ENCODE results near the gene IZUMO1. TPM values are rescaled to one million over a fixed set of nuclear protein-coding genes. Genes with fewer than 3 reads are reported as not detected.
"Not testable (repeated sequence)": the region's sequence is repeated elsewhere in the genome, so short reads cannot be mapped to it uniquely, and the experiment has no call there.

Gene IZUMO1
- total RNA-seq, 1 donor from 2014 or later, result not detected

GRCh38 chr19:48795055-48795684, 48.5 kb upstream of the IZUMO1 start:
- H3K4me2 ChIP-seq (ENCODE audit: low read length), result peak overlapping the region; percentile 85
- no peaks in the 10 kb centered on the region for H3K27me3 Mint-ChIP-seq (ENCODE audit: low read depth, unreplicated experiment)
- H4K20me1 ChIP-seq (ENCODE audit: insufficient read depth, low read length), result no peaks in the 10 kb centered on the region
- peak overlapping the region; percentile 60 for H3K4me3 ChIP-seq (ENCODE audit: insufficient read depth, low read depth, low read length)
- H3K36me3 Mint-ChIP-seq (ENCODE audit: low read depth, unreplicated experiment), result peaks cover 1% of the 10 kb centered on the region
- peak overlapping the region; percentile 83 for H3K9ac ChIP-seq (ENCODE audit: low read length)
- no peaks in the 10 kb centered on the region for H3K36me3 ChIP-seq (ENCODE audit: insufficient read depth, low read length)
- H3K4me1 Mint-ChIP-seq (ENCODE audit: low read depth, unreplicated experiment), result no peaks in the 10 kb centered on the region
- peak overlapping the region; percentile 85 for H3K4me3 Mint-ChIP-seq (ENCODE audit: unreplicated experiment)
- H2AFZ ChIP-seq (ENCODE audit: low read depth, low read length), result peak overlapping the region; percentile 93
- DNase-seq (ENCODE audit: low read depth) (peak; percentile 90), FAIRE-seq (peak; percentile 94)
- H3K27ac Mint-ChIP-seq (ENCODE audit: unreplicated experiment), result peak overlapping the region; percentile 96
- no peaks in the 10 kb centered on the region for H3K9me3 Mint-ChIP-seq (ENCODE audit: unreplicated experiment)
- no peaks in the 10 kb centered on the region for H3K9me3 ChIP-seq (ENCODE audit: insufficient read depth, low read depth, low read length)
- no peaks in the 10 kb centered on the region for H3K79me2 ChIP-seq (ENCODE audit: insufficient read depth, low read length)
- TF ChIP-seq, protein P1, sequence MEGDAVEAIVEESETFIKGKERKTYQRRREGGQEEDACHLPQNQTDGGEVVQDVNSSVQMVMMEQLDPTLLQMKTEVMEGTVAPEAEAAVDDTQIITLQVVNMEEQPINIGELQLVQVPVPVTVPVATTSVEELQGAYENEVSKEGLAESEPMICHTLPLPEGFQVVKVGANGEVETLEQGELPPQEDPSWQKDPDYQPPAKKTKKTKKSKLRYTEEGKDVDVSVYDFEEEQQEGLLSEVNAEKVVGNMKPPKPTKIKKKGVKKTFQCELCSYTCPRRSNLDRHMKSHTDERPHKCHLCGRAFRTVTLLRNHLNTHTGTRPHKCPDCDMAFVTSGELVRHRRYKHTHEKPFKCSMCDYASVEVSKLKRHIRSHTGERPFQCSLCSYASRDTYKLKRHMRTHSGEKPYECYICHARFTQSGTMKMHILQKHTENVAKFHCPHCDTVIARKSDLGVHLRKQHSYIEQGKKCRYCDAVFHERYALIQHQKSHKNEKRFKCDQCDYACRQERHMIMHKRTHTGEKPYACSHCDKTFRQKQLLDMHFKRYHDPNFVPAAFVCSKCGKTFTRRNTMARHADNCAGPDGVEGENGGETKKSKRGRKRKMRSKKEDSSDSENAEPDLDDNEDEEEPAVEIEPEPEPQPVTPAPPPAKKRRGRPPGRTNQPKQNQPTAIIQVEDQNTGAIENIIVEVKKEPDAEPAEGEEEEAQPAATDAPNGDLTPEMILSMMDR (IDR thresholded peaks at IDR 0.05; ENCODE audit: insufficient read depth, low read depth, low read length), result peak; percentile 82
- no peak for TF ChIP-seq EZH2 (IDR thresholded peaks at IDR 0.05; ENCODE audit: insufficient read depth, low read length)
- H3K27me3 ChIP-seq (ENCODE audit: insufficient read depth, low read length), result no peaks in the 10 kb centered on the region
- peaks cover 12% of the 10 kb centered on the region for H3K4me1 ChIP-seq (ENCODE audit: insufficient read depth, low read length)
- peak overlapping the region; percentile 65 for H3K27ac ChIP-seq (ENCODE audit: low read depth, low read length)

DNA sequence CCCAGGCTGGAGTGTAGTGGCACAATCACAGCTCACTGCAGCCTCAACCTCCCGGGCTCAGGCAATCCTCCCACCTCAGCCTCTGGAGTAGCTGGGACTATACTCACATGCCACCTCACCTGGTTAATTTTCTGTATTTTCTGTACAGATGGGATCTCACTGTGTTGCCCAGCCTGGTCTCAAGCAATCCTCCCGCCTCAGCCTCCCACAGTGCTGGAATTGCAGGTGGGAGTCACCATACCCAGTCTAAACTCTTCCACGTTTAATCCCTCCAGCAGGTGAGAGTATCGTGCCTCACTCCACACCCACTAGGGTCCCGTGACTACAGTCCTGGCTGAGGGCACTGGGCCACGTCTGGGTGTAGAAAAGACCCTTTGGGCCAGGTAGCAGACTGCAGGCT, 47.6 kb upstream of the IZUMO1 start:
- H3K27me3 Mint-ChIP-seq (ENCODE audit: low read depth, unreplicated experiment), result no peaks in the 10 kb centered on the region
- H3K36me3 Mint-ChIP-seq (ENCODE audit: low read depth, unreplicated experiment), result peaks cover 1% of the 10 kb centered on the region
- Histone ChIP-seq H4K20me1 (ENCODE audit: insufficient read depth, low read length) (no peaks in the 10 kb centered on the region), H3K36me3 (ENCODE audit: insufficient read depth, low read length) (no peaks in the 10 kb centered on the region), H2AFZ (ENCODE audit: low read depth, low read length) (no peak overlapping the region), H3K4me3 (ENCODE audit: insufficient read depth, low read depth, low read length) (no peak overlapping the region), H3K27ac (ENCODE audit: low read depth, low read length) (no peak overlapping the region), H3K79me2 (ENCODE audit: insufficient read depth, low read length) (no peaks in the 10 kb centered on the region), H3K27me3 (ENCODE audit: insufficient read depth, low read length) (no peaks in the 10 kb centered on the region), H3K4me1 (ENCODE audit: insufficient read depth, low read length) (peaks cover 11% of the 10 kb centered on the region), H3K9ac (ENCODE audit: low read length) (peak overlapping the region; percentile 83), H3K9me3 (ENCODE audit: insufficient read depth, low read depth, low read length) (no peaks in the 10 kb centered on the region), H3K4me2 (ENCODE audit: low read length) (peak overlapping the region; percentile 85)
- H3K4me3 Mint-ChIP-seq (ENCODE audit: unreplicated experiment), result peak overlapping the region; percentile 85
- TF ChIP-seq EZH2 (IDR thresholded peaks at IDR 0.05; ENCODE audit: insufficient read depth, low read length), result no peak
- TF ChIP-seq, protein P1 (IDR thresholded peaks at IDR 0.05; ENCODE audit: insufficient read depth, low read depth, low read length), result no peak
- no peaks in the 10 kb centered on the region for H3K4me1 Mint-ChIP-seq (ENCODE audit: low read depth, unreplicated experiment)
- no peaks in the 10 kb centered on the region for H3K9me3 Mint-ChIP-seq (ENCODE audit: unreplicated experiment)
- FAIRE-seq, result no peak
- DNase-seq (ENCODE audit: low read depth), result no peak
- H3K27ac Mint-ChIP-seq (ENCODE audit: unreplicated experiment), result peak overlapping the region; percentile 96

GRCh38 chr19:48793271-48793670, 46.6 kb upstream of the IZUMO1 start:
- Histone ChIP-seq H3K4me1 (ENCODE audit: insufficient read depth, low read length) (peaks cover 5% of the 10 kb centered on the region), H3K27ac (ENCODE audit: low read depth, low read length) (no peak overlapping the region), H3K79me2 (ENCODE audit: insufficient read depth, low read length) (no peaks in the 10 kb centered on the region), H2AFZ (ENCODE audit: low read depth, low read length) (no peak overlapping the region), H3K27me3 (ENCODE audit: insufficient read depth, low read length) (no peaks in the 10 kb centered on the region), H3K4me2 (ENCODE audit: low read length) (no peak overlapping the region), H3K4me3 (ENCODE audit: insufficient read depth, low read depth, low read length) (no peak overlapping the region), H3K36me3 (ENCODE audit: insufficient read depth, low read length) (no peaks in the 10 kb centered on the region), H3K9me3 (ENCODE audit: insufficient read depth, low read depth, low read length) (no peaks in the 10 kb centered on the region), H3K9ac (ENCODE audit: low read length) (no peak overlapping the region), H4K20me1 (ENCODE audit: insufficient read depth, low read length) (no peaks in the 10 kb centered on the region)
- no peak for DNase-seq (ENCODE audit: low read depth)
- peak overlapping the region; percentile 20 for H3K4me3 Mint-ChIP-seq (ENCODE audit: unreplicated experiment)
- FAIRE-seq, result no peak
- no peaks in the 10 kb centered on the region for H3K4me1 Mint-ChIP-seq (ENCODE audit: low read depth, unreplicated experiment)
- TF ChIP-seq, protein P1 (IDR thresholded peaks at IDR 0.05; ENCODE audit: insufficient read depth, low read depth, low read length), result no peak
- no peak for TF ChIP-seq EZH2 (IDR thresholded peaks at IDR 0.05; ENCODE audit: insufficient read depth, low read length)
- no peaks in the 10 kb centered on the region for H3K27me3 Mint-ChIP-seq (ENCODE audit: low read depth, unreplicated experiment)
- no peak overlapping the region for H3K27ac Mint-ChIP-seq (ENCODE audit: unreplicated experiment)
- peaks cover 1% of the 10 kb centered on the region for H3K36me3 Mint-ChIP-seq (ENCODE audit: low read depth, unreplicated experiment)
- H3K9me3 Mint-ChIP-seq (ENCODE audit: unreplicated experiment), result no peaks in the 10 kb centered on the region

GRCh38 chr19:48787331-48787730, 40.6 kb upstream of the IZUMO1 start:
- H3K79me2 ChIP-seq (ENCODE audit: insufficient read depth, low read length); H3K27ac ChIP-seq (ENCODE audit: low read depth, low read length); H3K4me2 ChIP-seq (ENCODE audit: low read length); H3K4me1 Mint-ChIP-seq (ENCODE audit: low read depth, unreplicated experiment); H3K27me3 ChIP-seq (ENCODE audit: insufficient read depth, low read length); DNase-seq (ENCODE audit: low read depth); H3K4me3 ChIP-seq (ENCODE audit: insufficient read depth, low read depth, low read length); H3K9me3 Mint-ChIP-seq (ENCODE audit: unreplicated experiment); H3K4me1 ChIP-seq (ENCODE audit: insufficient read depth, low read length); H3K4me3 Mint-ChIP-seq (ENCODE audit: unreplicated experiment); H3K36me3 ChIP-seq (ENCODE audit: insufficient read depth, low read length); H4K20me1 ChIP-seq (ENCODE audit: insufficient read depth, low read length); H3K27ac Mint-ChIP-seq (ENCODE audit: unreplicated experiment); H2AFZ ChIP-seq (ENCODE audit: low read depth, low read length); H3K9ac ChIP-seq (ENCODE audit: low read length); FAIRE-seq; H3K36me3 Mint-ChIP-seq (ENCODE audit: low read depth, unreplicated experiment); H3K9me3 ChIP-seq (ENCODE audit: insufficient read depth, low read depth, low read length): not testable (repeated sequence)
- H3K27me3 Mint-ChIP-seq (ENCODE audit: low read depth, unreplicated experiment), result peaks cover 13% of the 10 kb centered on the region

Data from astrocyte (in vitro differentiated cells and primary cell).